Gastrocnemius medialis (tissue), 4 donors: Measurements from ENCODE around the gene SLC2A14.

ENCODE experiments used
- CTCF ChIP-seq, 5 experiments: fragments of 450-650 bp in 3 of 5; fragments of 200-600 bp in 2 of 5; sonication (generic) in 2 of 5; IDR thresholded peaks in 4 of 5; conservative IDR thresholded peaks in 1 of 5; 1 replicate in 4 of 5; 2 replicates in 1 of 5; pipeline ENCODE4 v1.5.1; 2016 to 2019; ENCODE audit warnings: antibody characterized with exemption in 5 of 5, mild to moderate bottlenecking in 3 of 5, moderate library complexity in 3 of 5
- POLR2A ChIP-seq, 2 donors: fragments of 450-650 bp; IDR thresholded peaks; one replicate each; pipeline ENCODE4 v1.6.1; 2017; ENCODE audit warnings: antibody characterized with exemption in 2 of 2, mild to moderate bottlenecking in 2 of 2, moderate library complexity in 2 of 2

DNA sequence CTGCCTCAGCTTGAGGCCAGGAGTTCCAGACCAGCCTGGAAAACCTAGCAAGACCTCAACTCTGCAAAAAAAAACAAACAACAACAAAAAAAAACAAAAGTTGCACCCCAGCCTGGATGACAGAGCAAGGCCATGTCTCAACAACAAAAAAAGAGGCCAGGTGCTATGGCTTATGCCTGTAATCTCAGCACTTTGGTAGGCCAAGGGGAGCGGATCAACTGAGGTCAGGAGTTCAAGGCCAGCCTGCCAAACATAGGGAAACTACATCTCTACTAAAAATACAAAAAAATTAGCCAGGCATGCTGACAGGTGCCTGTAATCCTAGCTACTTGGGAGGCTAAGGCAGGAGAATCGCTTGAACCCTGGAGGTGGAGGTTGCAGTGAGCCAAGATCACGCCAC lies 6.5 kb upstream of the SLC2A14 start:
- TF ChIP-seq POLR2A (IDR thresholded peaks at IDR 0.05) (no peak), CTCF (IDR thresholded peaks at IDR 0.05 in 4 of 5, conservative IDR thresholded peaks at IDR 0.05 in 1 of 5) (no peak)
